ENCODE data around the gene C1R.

The C1R gene

DNA sequence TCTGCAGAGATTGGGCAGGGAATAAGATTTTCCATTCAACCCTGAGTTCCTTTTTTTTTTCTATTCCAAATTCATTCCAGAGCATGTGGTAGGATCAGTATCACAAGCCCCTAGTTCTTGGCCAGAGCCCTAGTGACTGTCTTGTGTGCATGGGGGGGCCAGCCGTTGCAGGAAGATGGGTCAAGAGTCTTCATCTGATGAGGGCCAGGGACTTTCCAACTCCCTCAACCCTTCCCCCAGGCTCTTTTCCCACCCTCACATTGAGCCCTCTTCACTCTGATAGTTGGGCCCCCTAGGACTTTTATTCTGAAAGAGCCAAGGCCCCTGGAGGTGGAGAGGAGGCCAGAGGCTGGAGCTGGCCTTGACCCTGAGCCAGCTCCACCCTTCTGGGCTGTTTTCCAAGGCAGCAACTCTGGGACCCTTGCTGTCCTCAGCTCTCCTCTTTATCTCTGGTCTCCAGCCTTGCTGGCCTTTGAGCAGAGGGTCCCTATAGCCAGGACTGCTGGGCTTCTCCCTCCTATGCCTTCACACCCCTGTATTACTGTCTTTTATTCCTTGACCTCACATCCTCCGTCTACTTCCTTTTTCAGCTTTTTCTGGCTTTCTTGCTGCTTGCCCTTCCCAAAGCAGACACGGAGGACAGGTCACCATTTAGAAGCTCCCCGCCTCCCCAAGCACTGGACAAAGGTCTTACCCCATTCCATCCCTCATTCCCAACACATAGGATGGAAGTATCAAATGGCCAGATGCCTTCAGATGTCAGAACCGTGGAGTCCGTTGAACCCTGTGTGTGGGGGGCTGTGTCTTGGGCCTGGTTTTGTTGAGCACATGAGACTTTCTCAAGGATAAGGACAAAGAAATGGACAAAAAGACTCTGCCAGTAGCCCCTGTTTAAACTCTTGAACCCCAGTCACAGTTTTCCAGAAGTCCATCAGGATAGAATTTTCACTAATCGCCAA, 30.8 kb upstream of the C1R start:
- no peak overlapping the region for H3K4ac ChIP-seq (ENCODE audit: low read depth, low read length)
- H2BK120ac ChIP-seq (ENCODE audit: low read depth, low read length), result no peak overlapping the region
- no peak overlapping the region for H4K5ac ChIP-seq (ENCODE audit: low read length)
- no peaks in the 10 kb centered on the region for H3K79me2 ChIP-seq (ENCODE audit: control insufficient read depth, insufficient read depth, low read length)
- no CpG with 5 or more reads among the region's 7 CpGs for WGBS (ENCODE audit: extremely low coverage, insufficient coverage, low lambda C conversion rate)
- H3K23ac ChIP-seq (ENCODE audit: low read length), result no peak overlapping the region
- no peak overlapping the region for H3K27ac ChIP-seq (ENCODE audit: low read depth, low read length)
- DNase-seq, result peak; percentile 13
- no peaks in the 10 kb centered on the region for H3K36me3 ChIP-seq (ENCODE audit: control insufficient read depth, insufficient read depth, low read length)
- H4K8ac ChIP-seq (ENCODE audit: low read depth, low read length), result no peak overlapping the region
- H3K79me1 ChIP-seq (ENCODE audit: low read length), result no peaks in the 10 kb centered on the region
- H2AK5ac ChIP-seq (ENCODE audit: low read length), result no peak overlapping the region
- H2BK15ac ChIP-seq (replicated peaks; ENCODE audit: low read depth), result no peak overlapping the region
- peaks cover 4% of the 10 kb centered on the region for H3K4me1 ChIP-seq (ENCODE audit: control insufficient read depth, low read depth, low read length)
- H3K9ac ChIP-seq (ENCODE audit: low read length), result no peak overlapping the region
- H3K4me2 ChIP-seq (ENCODE audit: low read length), result no peak overlapping the region
- no peak overlapping the region for H3K4me3 ChIP-seq (ENCODE audit: low read length)
- no peak overlapping the region for H3K18ac ChIP-seq (ENCODE audit: low read length)
- no peak overlapping the region for H3K56ac ChIP-seq (ENCODE audit: low read length)
- H3K27me3 ChIP-seq (ENCODE audit: insufficient read depth, low read length, poor library complexity), result no peaks in the 10 kb centered on the region
- no peak overlapping the region for H2BK5ac ChIP-seq (ENCODE audit: low read length)

DNA sequence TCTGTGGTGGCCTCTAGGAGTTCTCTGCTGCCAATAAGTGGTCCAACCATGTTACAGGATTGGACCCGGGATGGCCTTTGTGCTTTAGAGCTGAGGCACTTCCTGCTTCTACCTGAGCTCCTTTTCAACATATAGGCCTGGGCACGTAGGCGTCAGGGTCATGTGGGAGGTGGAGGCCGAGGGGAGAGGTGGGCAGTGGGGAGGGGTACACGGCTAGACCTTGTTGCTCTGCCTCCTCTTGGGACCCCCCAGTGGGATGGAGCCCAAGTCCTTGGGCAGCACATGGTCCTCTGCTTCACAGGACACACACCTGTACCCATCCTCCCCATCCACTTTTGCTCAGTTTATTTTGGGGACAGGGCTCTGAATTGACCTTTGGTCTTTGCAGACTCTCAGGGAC, 29.1 kb upstream of the C1R start:
- Histone ChIP-seq H2BK120ac (ENCODE audit: low read depth, low read length) (no peak overlapping the region), H2AK5ac (ENCODE audit: low read length) (no peak overlapping the region), H3K4ac (ENCODE audit: low read depth, low read length) (no peak overlapping the region), H3K23ac (ENCODE audit: low read length) (no peak overlapping the region), H2BK5ac (ENCODE audit: low read length) (no peak overlapping the region), H3K18ac (ENCODE audit: low read length) (no peak overlapping the region), H3K9ac (ENCODE audit: low read length) (no peak overlapping the region), H3K27ac (ENCODE audit: low read depth, low read length) (no peak overlapping the region), H3K4me1 (ENCODE audit: control insufficient read depth, low read depth, low read length) (no peaks in the 10 kb centered on the region), H3K27me3 (ENCODE audit: insufficient read depth, low read length, poor library complexity) (no peaks in the 10 kb centered on the region), H3K36me3 (ENCODE audit: control insufficient read depth, insufficient read depth, low read length) (no peaks in the 10 kb centered on the region), H4K8ac (ENCODE audit: low read depth, low read length) (no peak overlapping the region), H3K4me3 (ENCODE audit: low read length) (no peak overlapping the region), H3K79me1 (ENCODE audit: low read length) (no peaks in the 10 kb centered on the region), H4K5ac (ENCODE audit: low read length) (no peak overlapping the region), H3K56ac (ENCODE audit: low read length) (no peak overlapping the region), H2BK15ac (replicated peaks; ENCODE audit: low read depth) (no peak overlapping the region), H3K79me2 (ENCODE audit: control insufficient read depth, insufficient read depth, low read length) (no peaks in the 10 kb centered on the region), H3K4me2 (ENCODE audit: low read length) (no peak overlapping the region)
- no CpG with 5 or more reads among the region's 5 CpGs for WGBS (ENCODE audit: extremely low coverage, insufficient coverage, low lambda C conversion rate)
- DNase-seq, result no peak

DNA sequence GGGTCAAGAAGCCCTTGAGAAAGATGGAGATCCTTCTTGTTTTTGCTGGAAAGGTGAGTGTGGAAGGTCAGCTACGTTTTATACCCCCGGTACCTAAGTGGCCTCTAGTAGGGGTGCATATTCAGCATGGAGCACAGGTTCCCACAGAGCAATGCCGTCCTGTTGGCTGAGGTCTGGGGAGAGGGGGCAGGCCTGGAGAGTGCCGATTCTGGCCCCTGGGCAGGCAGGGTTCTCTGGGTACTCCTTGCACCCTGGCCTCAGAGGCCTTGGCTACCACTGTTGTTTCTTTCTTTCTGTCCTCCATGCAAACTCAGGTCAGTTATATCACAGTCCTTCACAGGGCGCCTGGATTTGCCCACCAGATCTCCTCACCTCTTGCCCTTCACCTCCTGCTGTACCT, 27.9 kb upstream of the C1R start:
- Histone ChIP-seq H2BK120ac (ENCODE audit: low read depth, low read length) (no peak overlapping the region), H3K9ac (ENCODE audit: low read length) (no peak overlapping the region), H4K5ac (ENCODE audit: low read length) (no peak overlapping the region), H2BK5ac (ENCODE audit: low read length) (no peak overlapping the region), H3K4me1 (ENCODE audit: control insufficient read depth, low read depth, low read length) (no peaks in the 10 kb centered on the region), H2AK5ac (ENCODE audit: low read length) (no peak overlapping the region), H3K27ac (ENCODE audit: low read depth, low read length) (no peak overlapping the region), H3K4me3 (ENCODE audit: low read length) (no peak overlapping the region), H3K27me3 (ENCODE audit: insufficient read depth, low read length, poor library complexity) (no peaks in the 10 kb centered on the region), H3K23ac (ENCODE audit: low read length) (no peak overlapping the region), H3K36me3 (ENCODE audit: control insufficient read depth, insufficient read depth, low read length) (no peaks in the 10 kb centered on the region), H3K4me2 (ENCODE audit: low read length) (no peak overlapping the region), H3K79me1 (ENCODE audit: low read length) (no peaks in the 10 kb centered on the region), H4K8ac (ENCODE audit: low read depth, low read length) (no peak overlapping the region), H3K4ac (ENCODE audit: low read depth, low read length) (no peak overlapping the region), H3K18ac (ENCODE audit: low read length) (no peak overlapping the region), H3K56ac (ENCODE audit: low read length) (no peak overlapping the region), H3K79me2 (ENCODE audit: control insufficient read depth, insufficient read depth, low read length) (no peaks in the 10 kb centered on the region), H2BK15ac (replicated peaks; ENCODE audit: low read depth) (no peak overlapping the region)
- DNase-seq, result no peak
- WGBS (ENCODE audit: extremely low coverage, insufficient coverage, low lambda C conversion rate), result no CpG with 5 or more reads among the region's 5 CpGs

DNA sequence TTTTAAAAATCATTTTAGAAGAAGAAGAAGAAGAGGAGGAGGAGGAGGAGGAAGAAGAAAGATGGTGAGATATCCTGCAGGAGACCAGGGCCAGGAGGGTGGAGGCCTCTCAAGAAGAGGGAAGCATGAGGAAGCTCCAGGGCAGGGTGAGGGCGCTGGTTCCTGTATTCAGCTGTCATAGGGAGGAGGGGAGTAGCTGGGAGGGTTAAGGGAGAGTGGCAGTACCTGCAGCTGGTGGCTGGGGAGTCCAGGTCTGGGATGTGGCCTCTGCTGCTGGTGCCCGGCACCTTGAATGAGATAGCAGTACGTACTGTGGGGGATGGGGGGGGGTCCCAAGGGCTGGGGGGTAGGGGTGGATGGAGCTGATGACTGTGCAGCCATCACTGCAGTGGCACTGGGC, 26.6 kb upstream of the C1R start:
- Histone ChIP-seq H3K27me3 (ENCODE audit: insufficient read depth, low read length, poor library complexity) (no peaks in the 10 kb centered on the region), H3K4me1 (ENCODE audit: control insufficient read depth, low read depth, low read length) (no peaks in the 10 kb centered on the region), H3K4ac (ENCODE audit: low read depth, low read length) (no peak overlapping the region), H2AK5ac (ENCODE audit: low read length) (no peak overlapping the region), H4K5ac (ENCODE audit: low read length) (no peak overlapping the region), H3K4me3 (ENCODE audit: low read length) (no peak overlapping the region), H3K79me2 (ENCODE audit: control insufficient read depth, insufficient read depth, low read length) (no peaks in the 10 kb centered on the region), H3K79me1 (ENCODE audit: low read length) (no peaks in the 10 kb centered on the region), H3K4me2 (ENCODE audit: low read length) (no peak overlapping the region), H4K8ac (ENCODE audit: low read depth, low read length) (no peak overlapping the region), H2BK15ac (replicated peaks; ENCODE audit: low read depth) (no peak overlapping the region), H3K56ac (ENCODE audit: low read length) (no peak overlapping the region), H2BK5ac (ENCODE audit: low read length) (no peak overlapping the region), H3K27ac (ENCODE audit: low read depth, low read length) (no peak overlapping the region), H3K18ac (ENCODE audit: low read length) (no peak overlapping the region), H3K23ac (ENCODE audit: low read length) (no peak overlapping the region), H2BK120ac (ENCODE audit: low read depth, low read length) (no peak overlapping the region), H3K36me3 (ENCODE audit: control insufficient read depth, insufficient read depth, low read length) (no peaks in the 10 kb centered on the region), H3K9ac (ENCODE audit: low read length) (no peak overlapping the region)
- no peak for DNase-seq
- WGBS (ENCODE audit: extremely low coverage, insufficient coverage, low lambda C conversion rate), result no CpG with 5 or more reads among the region's 3 CpGs

GRCh38 chr12:7117670-7118069, 25.4 kb upstream of the C1R start:
- no CpG with 5 or more reads among the region's 3 CpGs for WGBS (ENCODE audit: extremely low coverage, insufficient coverage, low lambda C conversion rate)
- no peak overlapping the region for H2BK5ac ChIP-seq (ENCODE audit: low read length)
- H3K4me1 ChIP-seq (ENCODE audit: control insufficient read depth, low read depth, low read length), result no peaks in the 10 kb centered on the region
- no peak for DNase-seq
- no peak overlapping the region for H3K18ac ChIP-seq (ENCODE audit: low read length)
- H3K79me2 ChIP-seq (ENCODE audit: control insufficient read depth, insufficient read depth, low read length), result no peaks in the 10 kb centered on the region
- no peak overlapping the region for H3K27ac ChIP-seq (ENCODE audit: low read depth, low read length)
- H3K4ac ChIP-seq (ENCODE audit: low read depth, low read length), result no peak overlapping the region
- H3K4me2 ChIP-seq (ENCODE audit: low read length), result no peak overlapping the region
- no peaks in the 10 kb centered on the region for H3K79me1 ChIP-seq (ENCODE audit: low read length)
- no peaks in the 10 kb centered on the region for H3K27me3 ChIP-seq (ENCODE audit: insufficient read depth, low read length, poor library complexity)
- H3K36me3 ChIP-seq (ENCODE audit: control insufficient read depth, insufficient read depth, low read length), result no peaks in the 10 kb centered on the region
- no peak overlapping the region for H3K23ac ChIP-seq (ENCODE audit: low read length)
- H3K56ac ChIP-seq (ENCODE audit: low read length), result no peak overlapping the region
- no peak overlapping the region for H2AK5ac ChIP-seq (ENCODE audit: low read length)
- no peak overlapping the region for H4K5ac ChIP-seq (ENCODE audit: low read length)
- H2BK15ac ChIP-seq (replicated peaks; ENCODE audit: low read depth), result no peak overlapping the region
- H3K9ac ChIP-seq (ENCODE audit: low read length), result no peak overlapping the region
- H4K8ac ChIP-seq (ENCODE audit: low read depth, low read length), result no peak overlapping the region
- no peak overlapping the region for H2BK120ac ChIP-seq (ENCODE audit: low read depth, low read length)
- H3K4me3 ChIP-seq (ENCODE audit: low read length), result no peak overlapping the region

GRCh38 chr12:7116916-7117315, 24.7 kb upstream of the C1R start:
- no peak overlapping the region for H3K23ac ChIP-seq (ENCODE audit: low read length)
- no peak for DNase-seq
- no peak overlapping the region for H2BK15ac ChIP-seq (replicated peaks; ENCODE audit: low read depth)
- H3K36me3 ChIP-seq (ENCODE audit: control insufficient read depth, insufficient read depth, low read length), result no peaks in the 10 kb centered on the region
- no peak overlapping the region for H3K9ac ChIP-seq (ENCODE audit: low read length)
- WGBS (ENCODE audit: extremely low coverage, insufficient coverage, low lambda C conversion rate), result no CpG with 5 or more reads among the region's 9 CpGs
- H2BK5ac ChIP-seq (ENCODE audit: low read length), result no peak overlapping the region
- H3K79me2 ChIP-seq (ENCODE audit: control insufficient read depth, insufficient read depth, low read length), result no peaks in the 10 kb centered on the region
- no peak overlapping the region for H4K5ac ChIP-seq (ENCODE audit: low read length)
- H3K4me2 ChIP-seq (ENCODE audit: low read length), result no peak overlapping the region
- H4K8ac ChIP-seq (ENCODE audit: low read depth, low read length), result no peak overlapping the region
- H3K4ac ChIP-seq (ENCODE audit: low read depth, low read length), result no peak overlapping the region
- no peak overlapping the region for H2AK5ac ChIP-seq (ENCODE audit: low read length)
- no peaks in the 10 kb centered on the region for H3K4me1 ChIP-seq (ENCODE audit: control insufficient read depth, low read depth, low read length)
- H3K79me1 ChIP-seq (ENCODE audit: low read length), result no peaks in the 10 kb centered on the region
- H3K18ac ChIP-seq (ENCODE audit: low read length), result no peak overlapping the region
- H3K27ac ChIP-seq (ENCODE audit: low read depth, low read length), result no peak overlapping the region
- H3K27me3 ChIP-seq (ENCODE audit: insufficient read depth, low read length, poor library complexity), result no peaks in the 10 kb centered on the region
- H3K56ac ChIP-seq (ENCODE audit: low read length), result no peak overlapping the region
- H2BK120ac ChIP-seq (ENCODE audit: low read depth, low read length), result no peak overlapping the region
- H3K4me3 ChIP-seq (ENCODE audit: low read length), result no peak overlapping the region
